Prostate gland (tissue), 2 donors: Measurements from ENCODE around the gene TBC1D32. TPM values are rescaled to one million over a fixed set of nuclear protein-coding genes. Genes with fewer than 3 reads are reported as not detected.

Experiments used
- DNase-seq: peaks from one replicate; pipeline ENCODE4 v3.0.0-alpha.2; 2019; ENCODE audit warnings: low spot score
- H3K27ac ChIP-seq, 2 donors: fragments of 200-600 bp; sonication (generic); 2 replicates each; pipeline ENCODE4 v1.5.1; 2017 to 2019
- H3K27me3 ChIP-seq: fragments of 200-600 bp; sonication (generic); replicated peaks from 2 replicates; pipeline ENCODE4 v1.5.1; 2019; ENCODE audit not compliant: insufficient read depth
- H3K36me3 ChIP-seq, 2 donors: fragments of 200-600 bp; sonication (generic); 1 replicate in 1 of 2; 2 replicates in 1 of 2; pipeline versions ENCODE4 v1.5.1 to v1.8.1; 2017 to 2019
- H3K4me1 ChIP-seq: fragments of 200-600 bp; sonication (generic); replicated peaks from 2 replicates; pipeline ENCODE4 v1.5.1; 2019
- H3K4me3 ChIP-seq, 2 donors: fragments of 200-600 bp; sonication (generic); 2 replicates each; pipeline ENCODE4 v1.5.1; 2017 to 2019
- H3K9me3 ChIP-seq: fragments of 200-600 bp; sonication (generic); 2 replicates; pipeline ENCODE4 v1.5.1; 2017
- CTCF ChIP-seq, 4 experiments: fragments of 200-600 bp in 2 of 4; fragments of 450-650 bp in 2 of 4; sonication (generic) in 2 of 4; IDR thresholded peaks; 1 replicate in 3 of 4; 2 replicates in 1 of 4; pipeline ENCODE4 v1.5.1; 2016 to 2019; ENCODE audit warnings: antibody characterized with exemption in 4 of 4, mild to moderate bottlenecking in 2 of 4, moderate library complexity in 2 of 4
- POLR2A ChIP-seq: fragments of 450-650 bp; IDR thresholded peaks from one replicate; pipeline ENCODE4 v1.6.1; 2016; ENCODE audit warnings: antibody characterized with exemption, mild to moderate bottlenecking
- POLR2AphosphoS5 ChIP-seq: sonication (generic); formaldehyde crosslinking; IDR thresholded peaks from one replicate; pipeline ENCODE4 v1.6.1; 2017; ENCODE audit warnings: antibody characterized with exemption
- WGBS: methylation state at CpG from one replicate; pipeline ENCODE4 v1.1.5; 2018; 5-methylcytosine and 5-hydroxymethylcytosine counted together
- intact Hi-C: fragments of 100-400 bp; cut with DNase I; formaldehyde crosslinking; loops from one replicate; pipeline ENCODE4 v1.14.2; 2022
- total RNA-seq, 2 donors: library from RNA; depleted of rRNA; stranded (reverse); fragments of >200 nt; gene quantifications; one replicate each; pipeline ENCODE4 v1.1.0, GENCODE V29; 2016

The TBC1D32 gene
- total RNA-seq, 2 donors from 2014 or later = 10.7 to 11.1 TPM

GRCh38 chr6:121124600-121124999 lies 209.7 kb downstream of the TBC1D32 start:
- Histone ChIP-seq H3K27me3 (no peaks in the 10 kb centered on the region), H3K9me3 (no peaks in the 10 kb centered on the region), H3K4me3 (no peak overlapping the region), H3K36me3 (peaks cover 0 to 3% of the 10 kb centered on the region in 2 donors), H3K4me1 (no peaks in the 10 kb centered on the region), H3K27ac (no peak overlapping the region)
- DNase-seq = no peak
- no peak for TF ChIP-seq CTCF (IDR thresholded peaks at IDR 0.05)
- TF ChIP-seq POLR2A = no peak
- TF ChIP-seq POLR2AphosphoS5 = no peak
- intact Hi-C loops = no loop called here

- intact Hi-C loops = no loop called here
Observed at GRCh38 chr6:121112356-121112755, 221.9 kb downstream of the TBC1D32 start.

GRCh38 chr6:121110733-121111132 lies 223.5 kb downstream of the TBC1D32 start:
- H3K36me3 ChIP-seq = no peaks in the 10 kb centered on the region
- 93% methylated on average over 4 of the region's 4 CpGs for WGBS
- H3K4me3 ChIP-seq = no peak overlapping the region
- TF ChIP-seq POLR2A = no peak
- TF ChIP-seq CTCF (IDR thresholded peaks at IDR 0.05) = no peak
- no peak for TF ChIP-seq POLR2AphosphoS5
- H3K27me3 ChIP-seq = no peaks in the 10 kb centered on the region
- no peak for DNase-seq
- no peaks in the 10 kb centered on the region for H3K9me3 ChIP-seq
- H3K27ac ChIP-seq = no peak overlapping the region
- H3K4me1 ChIP-seq = no peaks in the 10 kb centered on the region
- intact Hi-C loops = no loop called here

More at GRCh38 chr6:121112356-121112755, 221.9 kb downstream of the TBC1D32 start:
- no peak for TF ChIP-seq POLR2AphosphoS5
- TF ChIP-seq CTCF (IDR thresholded peaks at IDR 0.05) = no peak
- no peak for TF ChIP-seq POLR2A
- Histone ChIP-seq H3K4me3 (no peak overlapping the region), H3K9me3 (no peaks in the 10 kb centered on the region), H3K27me3 (no peaks in the 10 kb centered on the region), H3K4me1 (no peaks in the 10 kb centered on the region), H3K36me3 (no peaks in the 10 kb centered on the region), H3K27ac (no peak overlapping the region)
- DNase-seq = no peak

- intact Hi-C loops = no loop called here
- Histone ChIP-seq H3K4me1 (no peaks in the 10 kb centered on the region), H3K4me3 (no peak overlapping the region), H3K9me3 (no peaks in the 10 kb centered on the region), H3K27me3 (no peaks in the 10 kb centered on the region), H3K27ac (no peak overlapping the region), H3K36me3 (no peaks in the 10 kb centered on the region)
- 94% methylated on average over 1 of the region's 1 CpG for WGBS
- DNase-seq = no peak
- TF ChIP-seq POLR2AphosphoS5 (no peak), CTCF (IDR thresholded peaks at IDR 0.05) (no peak), POLR2A (no peak)
Observed at GRCh38 chr6:121106962-121107361, 227.3 kb downstream of the TBC1D32 start.

- no peak for TF ChIP-seq POLR2AphosphoS5
- TF ChIP-seq POLR2A = no peak
- no peak for TF ChIP-seq CTCF (IDR thresholded peaks at IDR 0.05)
- 63% methylated on average over 4 of the region's 4 CpGs for WGBS
- Histone ChIP-seq H3K9me3 (no peaks in the 10 kb centered on the region), H3K4me3 (no peak overlapping the region), H3K27me3 (no peaks in the 10 kb centered on the region), H3K36me3 (no peaks in the 10 kb centered on the region), H3K27ac (no peak overlapping the region), H3K4me1 (no peaks in the 10 kb centered on the region)
- intact Hi-C loops = no loop called here
- DNase-seq = no peak
Observed at GRCh38 chr6:121105461-121105860, 228.8 kb downstream of the TBC1D32 start.
